HG03103 (cell line): ENCODE results near the gene MACROH2A1.

Experiments
- ATAC-seq: cut with Tn5 transposase; IDR thresholded peaks from one replicate; pipeline ENCODE4 v1.9.1; 2021; ENCODE audit warnings: low read depth; ENCODE audit not compliant: unreplicated experiment

The MACROH2A1 gene

GRCh38 chr5:135398160-135398854 lies 724 bp downstream of the MACROH2A1 start:
- no peak for ATAC-seq

- ATAC-seq, result no peak
Measured at GRCh38 chr5:135397084-135397483, 1.9 kb downstream of the MACROH2A1 start.

- ATAC-seq, result no peak
Measured at GRCh38 chr5:135396459-135397055, 2.5 kb downstream of the MACROH2A1 start.

- ATAC-seq, result no peak
Measured at GRCh38 chr5:135395866-135396265, 3.2 kb downstream of the MACROH2A1 start.

- ATAC-seq, result no peak
Measured at GRCh38 chr5:135395451-135395850, 3.6 kb downstream of the MACROH2A1 start.

- no peak for ATAC-seq
Measured at GRCh38 chr5:135394095-135394494, 4.9 kb downstream of the MACROH2A1 start.

GRCh38 chr5:135393691-135394090 lies 5.3 kb downstream of the MACROH2A1 start:
- no peak for ATAC-seq

GRCh38 chr5:135393229-135393628 lies 5.8 kb downstream of the MACROH2A1 start:
- ATAC-seq, result no peak

- ATAC-seq, result no peak
Measured at GRCh38 chr5:135392256-135392655, 6.8 kb downstream of the MACROH2A1 start.

GRCh38 chr5:135391869-135392255 lies 7.2 kb downstream of the MACROH2A1 start:
- ATAC-seq, result no peak

GRCh38 chr5:135391116-135391868 lies 7.7 kb downstream of the MACROH2A1 start:
- no peak for ATAC-seq

- no peak for ATAC-seq
Measured at GRCh38 chr5:135388860-135389435, 10.1 kb downstream of the MACROH2A1 start.

- ATAC-seq, result no peak
Measured at GRCh38 chr5:135387629-135387960, 11.4 kb downstream of the MACROH2A1 start.

- ATAC-seq, result no peak
Measured at GRCh38 chr5:135386886-135387628, 12.0 kb downstream of the MACROH2A1 start.

- ATAC-seq, result no peak
Measured at GRCh38 chr5:135386096-135386495, 12.9 kb downstream of the MACROH2A1 start.

- no peak for ATAC-seq
Measured at GRCh38 chr5:135385576-135385975, 13.5 kb downstream of the MACROH2A1 start.

- no peak for ATAC-seq
Measured at GRCh38 chr5:135384898-135385297, 14.1 kb downstream of the MACROH2A1 start.

- ATAC-seq, result no peak
Measured at GRCh38 chr5:135383803-135384495, 15.1 kb downstream of the MACROH2A1 start.

- no peak for ATAC-seq
Measured at GRCh38 chr5:135382981-135383380, 16.1 kb downstream of the MACROH2A1 start.

- ATAC-seq, result no peak
Measured at GRCh38 chr5:135382106-135382790, 16.8 kb downstream of the MACROH2A1 start.
